GM11168 (cell line): ENCODE results near the gene REEP5.
"Not testable (repeated sequence)": the region's sequence is repeated elsewhere in the genome, so short reads cannot be mapped to it uniquely, and the experiment has no call there.

ENCODE experiments used
- in situ Hi-C: fragments of 300-500 bp; cut with MboI; formaldehyde crosslinking; loops from one replicate; pipeline ENCODE4 v1.12.0; 2022; ENCODE audit warnings: low sequenced_read_pairs; ENCODE audit not compliant: unreplicated experiment

Gene REEP5

DNA sequence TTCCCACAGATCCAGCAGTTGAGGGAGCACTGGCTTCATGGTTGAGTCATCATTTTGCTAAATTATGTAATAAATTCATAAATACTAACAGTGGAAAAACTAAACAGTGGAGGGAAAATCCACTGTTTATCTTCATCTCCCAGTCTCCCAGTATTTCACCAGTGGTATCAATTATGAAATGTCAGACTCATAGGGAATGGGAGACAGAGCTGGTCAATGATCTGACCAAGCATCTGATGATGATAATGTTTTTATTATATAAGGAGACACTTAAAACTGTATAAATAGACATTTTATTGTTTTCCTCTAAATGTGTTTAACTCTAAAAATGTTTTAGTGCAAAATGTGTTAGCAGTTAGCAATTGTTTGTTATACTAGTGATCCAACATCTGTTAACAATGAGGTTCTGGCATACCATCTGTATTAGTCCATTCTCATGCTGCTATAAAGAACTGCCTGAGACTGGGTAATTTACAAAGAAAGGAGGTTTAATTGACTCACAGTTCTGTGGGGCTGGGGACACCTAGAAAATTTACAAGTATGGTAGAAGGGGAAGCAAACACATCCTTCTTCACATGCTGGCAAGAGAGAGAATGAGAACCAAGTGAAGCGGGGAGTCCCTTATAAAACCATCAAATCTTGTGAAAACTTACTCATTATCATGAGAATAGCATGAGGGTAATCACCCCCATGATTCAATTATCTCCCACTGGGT is 11.8 kb upstream of the REEP5 start:
- in situ Hi-C loops: no loop called here

DNA sequence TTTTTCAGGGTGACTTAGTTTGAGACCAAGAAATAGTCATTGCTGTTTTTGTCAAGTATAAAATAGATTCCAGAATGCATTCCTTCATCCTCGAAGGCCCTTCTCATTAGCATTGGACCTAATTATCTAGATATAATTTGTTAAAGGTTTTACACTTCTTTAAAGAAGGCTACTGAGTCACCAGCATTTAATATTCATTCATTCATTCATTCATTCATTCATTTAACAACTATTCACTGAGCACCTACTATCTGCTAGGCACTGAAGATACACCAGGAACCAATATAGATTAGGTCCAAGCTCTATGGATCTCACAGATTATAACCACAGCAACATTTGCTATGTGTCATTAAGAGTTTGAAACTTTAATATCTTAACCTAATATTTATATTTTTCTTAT is 11.1 kb upstream of the REEP5 start:
- in situ Hi-C loops: no loop called here

DNA sequence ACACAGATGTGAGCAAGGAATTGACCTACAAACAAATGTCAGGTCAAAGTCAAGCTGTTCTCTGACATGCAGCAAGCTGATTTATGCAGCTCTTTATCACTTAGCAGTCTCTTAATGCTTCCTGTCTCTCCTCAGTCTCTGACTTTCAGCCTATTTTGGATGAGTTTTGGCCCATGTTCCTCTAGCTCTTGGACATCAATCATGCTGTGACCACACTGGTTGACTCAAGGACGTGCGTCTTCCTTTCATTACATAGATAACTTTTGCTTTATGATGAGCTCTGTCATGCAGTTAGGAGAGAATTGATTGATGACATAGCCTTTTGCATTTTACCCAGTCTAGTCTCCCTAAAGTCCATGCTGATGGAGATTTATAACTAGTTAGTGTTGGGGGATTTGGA is 9.4 kb upstream of the REEP5 start:
- in situ Hi-C loops: no loop called here

DNA sequence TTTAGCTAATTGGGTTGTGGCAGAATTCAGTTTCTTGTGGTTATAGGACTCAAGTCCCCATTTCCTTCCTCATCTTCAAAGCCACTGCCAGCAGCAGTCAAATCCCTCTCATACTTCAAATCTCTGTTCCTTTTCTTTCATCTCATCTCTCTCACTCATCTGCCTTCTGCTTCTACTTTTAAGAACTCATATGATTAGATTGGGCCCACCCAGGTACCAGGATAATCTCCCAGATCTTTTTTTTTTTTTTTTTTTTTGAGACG is 8.0 kb upstream of the REEP5 start:
- in situ Hi-C loops: no loop called here

DNA sequence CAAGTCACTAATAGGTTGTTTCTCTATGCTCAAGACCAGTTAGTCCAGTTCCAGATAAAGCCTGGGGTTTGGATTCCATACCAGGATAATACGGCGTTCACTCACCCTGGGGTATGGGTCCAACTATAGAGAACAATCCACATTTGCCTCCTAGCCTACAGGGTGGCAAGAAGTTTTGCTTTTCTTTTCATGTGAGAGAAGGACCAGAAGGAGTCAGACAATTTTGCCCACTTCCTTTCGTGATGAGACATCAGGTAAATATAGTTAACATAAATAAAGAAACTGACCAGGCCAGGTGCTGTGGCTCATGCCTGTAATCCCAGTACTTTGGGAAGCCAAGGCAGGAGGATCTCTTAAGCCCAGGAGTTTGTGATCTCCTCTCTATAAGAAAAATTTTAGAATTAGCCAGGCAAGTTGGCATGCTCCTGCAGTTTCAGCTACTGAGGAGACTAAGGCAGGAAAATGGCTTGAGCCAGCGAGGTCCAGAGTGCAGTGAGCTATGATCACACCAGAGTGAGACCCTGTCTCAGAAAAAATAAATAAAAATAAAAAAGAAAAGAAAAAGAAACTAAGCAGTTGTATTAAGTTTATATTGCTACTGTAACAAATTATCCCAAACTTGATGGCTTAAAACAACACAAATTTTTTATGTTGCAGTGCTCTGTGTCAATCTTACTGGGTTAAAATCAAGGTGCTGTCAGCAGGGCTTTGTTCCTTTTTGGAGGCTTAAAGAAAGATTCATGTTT is 7.5 kb upstream of the REEP5 start:
- in situ Hi-C loops: no loop called here

DNA sequence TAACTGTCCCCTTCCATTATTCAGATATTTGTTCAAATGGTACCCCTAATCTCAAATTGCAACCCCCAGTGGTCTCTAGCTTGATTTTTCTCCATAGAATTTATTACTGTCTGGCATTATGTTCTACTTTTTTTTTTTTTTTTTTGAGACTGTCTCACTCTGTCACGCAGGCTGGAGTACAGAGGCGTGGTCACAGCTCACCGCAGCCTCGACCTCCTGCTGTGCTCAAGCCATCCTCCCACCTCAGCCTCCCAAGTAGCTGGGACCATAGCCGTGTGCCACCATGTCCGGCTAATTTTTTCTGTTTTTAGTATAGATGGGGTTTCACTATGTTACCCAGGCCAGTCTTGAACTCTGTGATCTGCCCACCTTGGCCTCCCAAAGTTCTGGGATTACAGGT is 2.0 kb upstream of the REEP5 start:
- in situ Hi-C loops: no loop called here

DNA sequence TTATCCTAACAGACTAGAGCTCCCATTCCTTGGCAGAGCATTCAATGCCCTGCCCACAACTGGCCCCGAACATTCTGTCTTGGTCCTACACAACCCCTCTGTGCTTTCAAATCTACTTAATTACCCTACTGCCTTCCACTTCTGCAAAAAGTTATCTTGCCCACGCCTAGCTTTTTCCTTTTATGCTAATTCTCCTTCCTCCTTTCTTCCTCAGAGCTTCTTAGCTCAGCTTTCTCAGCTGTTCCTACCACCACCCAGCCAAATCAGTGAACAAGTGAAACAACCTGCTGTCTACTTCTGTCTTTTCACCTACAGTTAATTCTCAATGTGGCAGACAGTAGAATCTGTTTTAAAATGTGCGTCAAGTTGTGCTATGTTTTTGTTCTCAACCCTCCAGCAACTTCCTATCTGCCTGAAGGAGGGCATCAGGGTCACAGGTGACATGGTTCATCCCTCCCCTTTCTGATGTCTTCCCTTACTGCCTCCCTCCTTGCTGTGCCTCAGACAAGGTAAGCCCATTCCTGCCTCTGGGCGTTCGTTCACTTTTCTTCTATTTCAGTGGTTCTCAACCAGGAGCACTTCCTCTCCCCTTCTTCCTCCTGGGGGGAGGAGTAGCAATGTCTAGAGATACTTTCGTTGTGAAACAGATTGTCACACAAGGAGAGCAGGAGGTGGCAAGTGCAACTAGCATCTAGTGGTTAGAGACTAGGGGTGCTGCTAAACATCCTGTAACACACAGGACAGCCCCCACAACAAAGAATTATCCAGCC is 1.3 kb upstream of the REEP5 start:
- in situ Hi-C loops: no loop called here

DNA sequence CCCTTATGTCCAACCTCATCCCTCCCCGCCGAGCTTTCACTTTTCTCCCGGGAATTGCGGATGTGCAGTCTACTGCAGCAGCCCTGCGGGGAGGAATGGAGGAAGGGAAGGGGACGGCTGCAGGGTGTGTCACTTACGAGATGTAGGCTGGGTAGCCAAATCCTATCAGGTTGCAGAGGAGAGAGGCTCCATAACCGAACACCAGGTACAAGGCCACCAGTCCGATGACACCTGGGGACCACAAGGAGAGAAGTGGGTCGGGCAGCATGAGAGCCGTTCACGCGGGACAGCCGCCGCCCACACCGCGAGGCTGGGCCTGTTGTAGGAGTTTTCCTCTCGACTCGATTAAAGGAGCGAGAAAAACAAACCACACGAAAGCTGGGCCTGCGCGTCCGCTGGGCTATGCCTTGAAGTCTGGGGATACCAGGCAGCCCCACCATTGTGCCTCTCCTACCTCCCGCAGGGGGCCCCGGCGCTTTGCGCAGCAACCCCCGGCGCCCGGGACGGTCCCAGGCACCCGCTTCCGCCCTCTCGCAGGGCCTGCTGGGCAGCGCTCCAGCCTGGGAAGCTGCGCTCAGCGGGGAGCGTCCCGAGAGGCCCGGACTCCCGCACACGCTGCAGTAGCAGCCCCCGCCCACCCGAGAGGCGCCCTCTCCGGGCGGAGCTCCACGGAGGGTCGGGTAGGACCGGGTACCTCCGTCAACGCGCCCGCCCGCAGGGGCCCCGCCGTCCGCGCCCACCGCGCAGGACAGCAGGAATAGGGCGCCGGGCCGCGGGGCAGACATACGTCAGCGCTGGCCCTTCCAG is 798 bp downstream of the REEP5 start:
- in situ Hi-C loops: no loop called here

DNA sequence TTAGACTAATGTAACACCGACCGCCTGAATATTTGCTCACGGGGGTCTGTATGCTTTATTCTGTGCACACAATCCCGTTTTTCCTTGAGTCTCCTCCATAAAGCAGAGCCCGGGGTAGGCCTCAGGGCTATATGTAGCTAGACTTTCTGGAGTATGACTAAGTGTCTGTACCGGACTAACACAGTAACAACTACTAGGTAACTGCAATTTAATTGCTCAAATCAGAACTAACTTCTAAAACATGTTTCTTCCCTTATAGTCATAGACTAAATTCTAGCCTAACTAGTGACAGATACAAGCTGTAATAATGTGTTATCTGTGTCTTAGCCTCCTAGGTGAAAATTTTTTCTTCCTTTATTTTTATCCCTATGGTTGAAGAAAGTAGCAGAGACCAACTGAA is 2.1 kb downstream of the REEP5 start:
- in situ Hi-C loops: no loop called here

DNA sequence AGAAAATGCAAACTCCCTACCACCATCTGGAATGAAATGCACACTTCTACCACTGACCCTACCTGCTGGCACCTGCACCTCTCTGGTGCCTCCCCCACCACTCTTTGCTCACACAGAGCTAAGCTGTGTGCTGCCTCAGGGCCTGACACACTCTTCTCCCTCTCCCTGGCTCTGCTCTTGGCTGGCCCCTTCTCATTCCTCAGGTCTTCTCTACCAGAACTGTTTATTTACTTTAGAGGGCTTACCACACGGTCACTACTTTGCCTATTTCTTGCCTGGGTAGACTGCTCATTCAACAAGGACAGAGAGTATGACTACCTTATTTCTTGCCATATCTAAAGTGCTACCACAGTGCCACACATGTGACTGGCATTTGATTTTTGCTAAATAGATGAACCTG is 3.3 kb downstream of the REEP5 start:
- in situ Hi-C loops: no loop called here

DNA sequence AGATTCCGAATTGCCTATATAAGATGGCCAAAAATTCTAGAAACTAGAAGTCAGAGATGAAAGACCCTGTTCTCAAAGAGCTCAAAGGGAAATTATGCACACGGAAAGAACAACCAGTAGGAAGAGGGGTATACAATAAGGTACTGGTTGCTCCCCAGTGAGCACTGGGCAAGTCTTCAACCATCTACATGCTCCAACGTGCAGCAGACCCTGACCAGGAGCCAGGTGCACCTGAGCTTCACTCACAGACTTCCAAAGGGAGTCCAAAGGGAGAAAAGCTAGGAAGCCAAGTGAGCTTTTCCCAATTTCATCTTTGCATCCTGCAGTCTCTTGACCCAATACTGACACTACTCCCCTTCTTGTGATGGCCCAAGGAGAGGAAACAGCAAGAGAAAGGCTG is 3.9 kb downstream of the REEP5 start:
- in situ Hi-C loops: no loop called here

DNA sequence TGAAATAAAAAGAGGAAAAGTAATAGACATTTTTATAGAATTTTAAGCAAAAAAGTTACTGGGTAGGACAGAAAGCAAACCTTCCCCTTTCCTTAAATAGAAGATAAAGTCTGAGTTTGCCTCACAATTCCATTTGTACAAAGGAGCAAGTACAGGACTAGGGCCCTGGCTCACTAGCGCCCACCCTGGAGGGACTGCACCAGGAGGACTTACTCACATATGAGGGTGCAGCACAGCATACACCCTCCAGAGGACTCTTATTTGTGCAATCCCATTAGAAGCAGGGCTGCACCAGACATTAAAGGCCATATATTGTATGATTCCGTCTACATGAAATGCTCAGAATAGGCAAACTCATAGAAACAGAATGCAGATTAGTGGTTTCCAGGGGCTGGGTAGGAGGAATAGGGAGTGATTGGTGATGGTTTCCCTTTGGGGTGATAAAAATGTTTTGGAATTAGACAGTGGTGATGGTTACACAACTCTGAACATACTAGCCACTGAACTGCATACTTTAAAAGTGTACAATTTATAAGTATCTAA is 4.5 kb downstream of the REEP5 start:
- in situ Hi-C loops: no loop called here

DNA sequence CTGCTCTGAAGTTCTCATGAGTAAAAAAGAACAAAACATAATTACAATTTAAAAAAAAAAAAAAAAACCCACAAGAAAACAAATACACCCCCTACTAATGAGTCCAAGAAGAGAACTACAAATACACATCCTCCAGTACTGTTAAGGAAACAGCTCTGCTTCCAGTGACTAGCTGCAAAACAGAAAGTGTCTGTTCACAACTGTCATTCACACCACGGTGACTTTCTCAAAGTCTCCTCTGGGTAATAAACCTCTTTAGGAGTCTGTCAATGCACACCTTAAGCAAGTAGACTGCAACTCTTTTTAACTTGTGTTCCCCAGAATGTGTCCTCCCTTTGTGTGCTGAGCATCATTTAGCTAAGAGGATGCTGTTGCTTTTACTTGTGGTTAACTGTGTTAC is 6.2 kb downstream of the REEP5 start:
- in situ Hi-C loops: no loop called here

DNA sequence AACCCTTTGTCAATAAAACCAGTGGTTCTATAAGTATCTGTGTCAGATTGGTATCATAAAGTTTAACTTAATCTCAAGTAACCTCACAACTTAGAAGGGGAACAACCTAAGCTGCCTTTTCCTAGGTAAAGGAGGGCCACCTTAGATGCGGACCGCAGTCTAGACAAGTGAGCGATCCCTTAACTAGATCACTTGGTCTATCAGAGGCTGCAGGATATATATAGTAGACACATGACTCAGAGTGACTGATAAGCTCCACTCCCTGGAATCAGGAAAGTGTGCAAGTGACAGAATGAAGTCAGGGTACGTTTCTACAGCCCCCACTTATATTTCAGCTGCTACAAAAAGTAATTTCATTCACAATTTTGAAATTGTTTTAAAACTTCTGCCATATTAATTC is 7.4 kb downstream of the REEP5 start:
- in situ Hi-C loops: loop anchor here (5.0 kb wide), 1 partner anchor 53 kb away; no protein-coding TSS in a partner anchor

DNA sequence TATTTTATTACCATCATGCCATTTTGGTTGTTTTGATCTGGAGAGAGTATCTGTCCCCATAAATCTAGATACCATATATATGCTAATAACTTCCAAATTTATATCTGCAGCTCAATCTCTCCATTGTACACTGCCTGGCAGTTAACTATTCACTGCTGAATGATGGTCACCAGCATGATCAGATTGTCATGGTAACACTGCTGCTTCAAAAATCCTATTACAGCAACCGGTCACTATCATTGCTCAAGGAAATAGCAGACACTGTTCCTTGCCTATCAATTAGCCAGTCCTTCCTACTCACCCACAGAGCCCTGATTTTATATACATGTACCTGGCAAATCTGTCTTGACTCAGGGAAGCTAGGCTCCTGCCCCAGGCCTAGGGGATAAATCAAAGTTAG is 11.5 kb downstream of the REEP5 start:
- in situ Hi-C loops: loop anchor here (5.0 kb wide), 1 partner anchor 57 kb away; no protein-coding TSS in a partner anchor

DNA sequence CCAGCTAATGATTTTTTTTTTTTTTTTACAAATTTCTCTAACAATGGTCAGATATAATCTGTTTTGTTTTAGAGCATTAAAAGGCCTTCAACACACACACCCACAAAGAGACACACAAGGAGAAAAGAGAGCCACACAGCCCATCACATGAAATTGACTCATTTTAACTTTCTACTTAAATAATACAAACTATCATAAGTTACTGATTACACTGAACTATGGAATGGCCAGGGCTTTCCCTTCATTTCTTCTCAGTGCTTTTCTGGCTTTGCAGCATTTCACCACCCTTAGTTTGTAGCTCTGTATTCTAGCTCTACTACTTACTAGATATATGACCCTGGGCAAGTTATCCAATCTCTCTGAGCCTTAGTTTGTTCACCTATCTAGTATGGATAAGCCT is 13.2 kb downstream of the REEP5 start:
- in situ Hi-C loops: no loop called here

DNA sequence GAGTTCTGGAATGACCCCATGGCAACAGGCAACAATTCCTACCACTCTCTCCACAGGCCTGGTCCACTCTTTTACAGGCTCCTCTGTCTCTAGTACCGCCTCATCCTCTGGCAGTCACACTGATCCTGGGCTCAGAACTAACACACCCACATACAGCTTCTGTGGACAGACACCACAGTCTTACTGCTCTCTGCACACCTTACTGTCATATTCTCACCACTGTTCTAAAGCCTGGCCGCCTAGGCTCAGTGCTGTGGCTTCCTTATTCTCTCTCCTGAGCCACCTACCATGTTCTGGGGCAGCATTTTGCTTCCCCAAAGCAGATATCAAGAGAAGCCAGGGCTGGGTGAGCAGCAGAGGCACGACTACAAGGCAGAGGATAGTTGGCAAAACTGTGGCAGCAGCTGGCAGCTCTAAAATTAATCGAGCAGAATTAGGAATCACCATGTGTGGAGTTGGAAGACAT is 14.8 kb downstream of the REEP5 start:
- in situ Hi-C loops: no loop called here

DNA sequence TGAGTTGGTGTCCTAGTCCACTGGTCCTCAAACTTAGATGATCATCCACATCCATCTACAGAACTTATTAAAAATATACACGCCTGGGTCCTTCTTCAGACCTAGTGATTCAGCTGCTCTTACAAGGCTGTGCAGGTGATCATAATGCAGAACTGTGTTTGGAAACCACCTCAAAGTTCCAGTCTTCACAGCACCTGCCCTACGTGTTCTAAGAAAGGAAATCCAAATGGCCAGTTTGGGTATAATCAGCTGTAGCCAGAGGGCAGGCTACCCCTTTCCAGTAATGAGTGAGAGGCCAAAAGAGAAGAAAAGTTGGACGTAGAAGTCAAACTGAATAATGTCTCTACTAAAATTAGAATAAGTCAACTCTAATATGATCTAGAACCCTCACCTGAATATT is 15.4 kb downstream of the REEP5 start:
- in situ Hi-C loops: no loop called here

DNA sequence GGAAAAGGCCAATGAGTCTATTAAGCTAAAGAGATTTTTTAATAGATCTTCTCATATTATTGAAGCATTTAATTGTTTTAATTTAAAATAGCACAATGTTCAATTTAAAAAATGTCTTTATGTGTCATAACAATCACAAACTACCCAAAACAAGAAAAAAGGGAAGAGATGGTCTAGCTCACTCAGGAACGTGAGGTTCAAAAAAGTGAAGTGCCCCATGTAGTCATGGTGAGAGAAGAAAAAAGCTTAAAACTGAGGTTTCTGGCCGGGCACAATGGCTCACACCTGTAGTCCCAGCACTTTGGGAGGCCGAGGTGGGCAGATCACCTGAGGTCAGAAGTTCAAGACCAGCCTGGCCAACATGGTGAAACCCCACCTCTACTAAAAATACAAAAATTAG is 17.0 kb downstream of the REEP5 start:
- in situ Hi-C loops: not testable (repeated sequence)

DNA sequence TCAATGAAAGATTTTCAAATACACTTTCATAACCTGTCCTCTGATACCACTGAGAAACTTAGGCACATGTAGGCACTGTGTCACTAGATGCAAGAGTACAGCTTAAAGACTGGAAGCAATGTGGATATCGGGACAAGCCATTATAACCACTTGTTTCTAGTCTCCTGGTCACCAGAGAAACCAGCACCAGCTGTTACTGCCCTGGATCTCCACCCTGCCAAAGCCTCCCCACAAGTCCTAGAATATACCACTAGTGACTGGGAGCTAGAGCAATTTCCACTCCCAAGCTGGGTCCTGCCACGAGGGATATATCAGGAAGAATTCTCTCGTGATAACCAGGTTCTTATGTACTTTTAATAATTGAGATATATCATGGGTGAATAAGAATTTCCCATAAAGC is 19.5 kb downstream of the REEP5 start:
- in situ Hi-C loops: no loop called here
